ENCODE measurements around the gene C1QA. TPM values are rescaled to one million over a fixed set of nuclear protein-coding genes. Genes with fewer than 3 reads are reported as not detected.

The C1QA gene, protein sequence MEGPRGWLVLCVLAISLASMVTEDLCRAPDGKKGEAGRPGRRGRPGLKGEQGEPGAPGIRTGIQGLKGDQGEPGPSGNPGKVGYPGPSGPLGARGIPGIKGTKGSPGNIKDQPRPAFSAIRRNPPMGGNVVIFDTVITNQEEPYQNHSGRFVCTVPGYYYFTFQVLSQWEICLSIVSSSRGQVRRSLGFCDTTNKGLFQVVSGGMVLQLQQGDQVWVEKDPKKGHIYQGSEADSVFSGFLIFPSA
- total RNA-seq, result not detected in 2 replicates

GRCh38 chr1:22636353-22636752 lies at the start of gene C1QA:
Gene C1QA, plus strand, starts transcription at chr1:22636628. Its CDS starts 989 bp downstream, at chr1:22637617.

GRCh38 chr1:22643381-22643780 lies 7.0 kb downstream of the C1QA start, which contains the start of gene C1QC:
Gene C1QC, plus strand, starts transcription at chr1:22643633. Its CDS starts 391 bp downstream, at chr1:22644024.

GRCh38 chr1:22652881-22653316 lies 16.5 kb downstream of the C1QA start, which contains the start of gene C1QB:
Gene C1QB, plus strand, starts transcription at chr1:22653236. Its CDS starts 6,227 bp downstream, at chr1:22659463.

Other genes starting within 250 kb of the C1QA start
- 6.2 and 6.7 TPM in 2 replicates for gene ZBTB40, start 184.8 kb upstream of the C1QA start, total RNA-seq
- not detected in 2 replicates for gene EPHA8, start 73.1 kb upstream of the C1QA start, total RNA-seq
- not detected in 2 replicates for gene C1QC, start 7.0 kb downstream of the C1QA start, total RNA-seq
- gene C1QB, start 16.6 kb downstream of the C1QA start, total RNA-seq, result not detected in 2 replicates
- gene EPHB2, start 74.2 kb downstream of the C1QA start, total RNA-seq, result 12.4 and 14.1 TPM in 2 replicates

Data from bronchus fibroblast of lung (primary cell).